Esophagus mucosa (tissue), 1 donor: Measurements from ENCODE around the gene COL26A1. TPM values are rescaled to one million over a fixed set of nuclear protein-coding genes. Genes with fewer than 3 reads are reported as not detected.
"Not testable (repeated sequence)": the region's sequence is repeated elsewhere in the genome, so short reads cannot be mapped to it uniquely, and the experiment has no call there.

Source experiments
- ATAC-seq: fragments of 200-7000 bp; cut with Tn5 transposase; one replicate; pipeline ENCODE4 v1.9.1; 2020
- total RNA-seq: library from RNA; stranded (reverse); gene quantifications from one replicate; pipeline ENCODE4 v1.2.4, GENCODE V29; 2023
- donor health status: DM: yes; HTN: yes; CAD: no.

Gene COL26A1
- total RNA-seq, 1 donor from 2014 or later = not detected

GRCh38 chr7:101453617-101454016, 90.9 kb downstream of the COL26A1 start:
- ATAC-seq = no peak

DNA sequence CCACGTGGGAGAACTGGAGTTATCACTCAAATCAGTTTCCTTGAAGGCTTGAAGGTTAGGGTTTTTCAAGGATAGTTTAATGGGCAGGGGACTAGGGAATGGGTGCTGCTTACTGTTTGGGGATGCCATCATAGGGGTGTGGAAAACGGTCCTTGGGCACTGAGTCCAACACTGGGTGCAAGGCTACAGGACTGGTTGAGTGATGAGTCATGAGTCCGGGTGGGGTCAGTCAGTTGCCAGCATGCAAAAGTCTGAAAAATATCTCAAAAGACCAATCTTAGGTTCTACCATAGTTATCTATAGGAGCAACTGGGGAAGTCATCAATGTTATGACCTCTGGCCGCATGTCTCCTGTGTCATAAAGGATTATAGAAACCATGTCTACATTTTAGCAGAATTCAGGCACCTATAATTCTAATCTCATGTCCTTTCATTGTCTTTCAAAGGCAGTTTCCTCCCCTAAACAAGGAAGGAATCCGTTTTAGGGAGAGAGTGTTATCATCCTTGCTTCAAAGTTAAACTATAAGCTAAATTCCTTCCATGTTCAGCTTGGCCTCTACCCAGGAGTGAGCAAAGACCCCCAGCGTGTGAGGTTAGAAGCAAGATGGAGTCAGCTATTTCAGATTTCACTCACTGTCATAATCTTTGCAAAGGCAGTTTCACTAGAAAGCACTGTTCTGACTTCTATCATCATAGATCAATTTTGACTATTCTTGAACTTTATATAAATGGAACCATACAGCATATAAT, 94.5 kb downstream of the COL26A1 start:
- no peak for ATAC-seq

DNA sequence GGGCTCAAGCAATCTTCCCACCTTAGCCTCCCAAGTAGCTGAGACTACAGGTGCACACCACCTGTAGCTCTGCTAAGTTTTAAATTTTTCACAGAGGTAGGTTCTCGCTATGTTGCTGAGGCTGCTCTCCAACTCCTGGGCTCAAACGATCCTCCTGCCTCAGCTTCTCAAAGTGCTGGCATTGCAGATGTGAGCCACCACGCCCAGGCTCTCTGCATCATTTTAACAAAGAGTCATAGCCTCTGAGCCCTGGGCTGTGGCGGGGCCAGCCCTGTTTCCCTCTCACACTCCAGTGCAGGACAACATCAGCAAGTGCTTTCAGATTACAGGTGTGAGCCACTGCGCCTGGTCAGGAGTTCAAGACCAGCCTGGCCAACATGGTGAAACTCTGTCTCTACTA, 102.5 kb downstream of the COL26A1 start:
- ATAC-seq = no peak

- ATAC-seq = no peak
Observed at GRCh38 chr7:101465576-101466196, 103.0 kb downstream of the COL26A1 start.

DNA sequence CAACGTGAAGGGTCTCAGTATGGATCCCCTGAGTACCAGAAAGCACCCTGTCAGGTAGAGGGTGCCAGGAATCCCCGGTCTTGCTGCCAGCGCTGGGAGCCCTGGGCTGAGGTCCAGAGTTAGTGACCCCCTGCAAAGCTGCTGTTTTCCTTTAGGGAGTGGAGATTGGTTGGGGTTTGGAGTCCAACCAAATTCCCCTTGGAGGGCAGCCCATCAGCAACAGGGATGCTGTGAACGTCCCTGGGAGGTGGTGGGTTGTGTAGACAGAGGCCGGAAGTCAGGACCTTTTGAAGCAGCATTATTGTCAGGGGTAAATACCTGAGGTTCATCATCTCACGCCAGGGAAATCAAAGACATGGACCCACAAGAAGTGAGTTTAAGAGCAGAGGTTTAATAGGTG, 104.2 kb downstream of the COL26A1 start:
- no peak for ATAC-seq

- ATAC-seq = no peak
Observed at GRCh38 chr7:101468546-101469275, 106.0 kb downstream of the COL26A1 start.

GRCh38 chr7:101470668-101471487, 108.2 kb downstream of the COL26A1 start:
- ATAC-seq = no peak

- ATAC-seq = no peak
Observed at GRCh38 chr7:101474178-101474577, 111.5 kb downstream of the COL26A1 start.

DNA sequence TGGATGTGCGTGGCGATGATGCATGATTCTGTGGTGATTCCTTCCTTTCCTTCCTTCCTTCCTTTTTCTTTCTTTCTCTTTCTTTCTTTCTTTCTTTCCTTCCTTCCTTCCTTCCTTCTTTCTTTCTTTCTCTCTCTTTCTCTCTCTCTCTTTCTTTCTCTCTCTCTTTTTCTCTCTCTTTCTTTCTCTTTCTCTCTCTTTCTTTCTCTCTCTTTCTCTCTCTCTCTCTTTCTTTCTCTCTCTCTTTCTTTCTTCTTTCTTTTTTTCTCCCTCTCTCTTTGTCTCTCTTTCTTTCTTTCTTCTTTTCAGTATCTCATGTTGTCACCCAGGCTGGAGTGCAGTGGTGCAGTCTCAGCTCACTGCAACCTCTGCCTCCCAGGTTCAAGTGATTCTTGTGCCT, 113.0 kb downstream of the COL26A1 start:
- ATAC-seq = not testable (repeated sequence)

DNA sequence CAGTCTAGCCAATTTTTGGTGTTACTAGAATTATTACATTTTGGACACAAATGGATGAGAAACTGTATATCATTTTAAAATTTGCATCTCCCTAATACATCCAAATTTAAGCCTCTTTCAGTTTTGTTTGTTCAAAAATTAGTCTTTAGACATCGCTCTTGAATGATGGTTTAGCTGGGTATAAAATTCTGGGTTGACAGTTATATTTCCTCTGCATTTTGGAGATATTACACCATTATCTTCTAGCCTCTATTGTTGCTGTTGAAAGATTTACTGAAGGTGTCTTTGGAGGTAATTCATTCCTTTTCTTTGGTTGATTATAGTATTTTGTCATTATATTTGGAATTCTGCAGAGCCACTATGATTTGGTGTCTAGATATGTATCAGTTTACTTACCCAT, 116.5 kb downstream of the COL26A1 start:
- ATAC-seq = no peak

GRCh38 chr7:101486056-101486432, 123.4 kb downstream of the COL26A1 start:
- not testable (repeated sequence) for ATAC-seq

GRCh38 chr7:101486433-101487104, 123.9 kb downstream of the COL26A1 start:
- no peak for ATAC-seq

GRCh38 chr7:101487105-101487458, 124.4 kb downstream of the COL26A1 start:
- no peak for ATAC-seq

GRCh38 chr7:101487753-101488152, 125.1 kb downstream of the COL26A1 start:
- ATAC-seq = no peak

DNA sequence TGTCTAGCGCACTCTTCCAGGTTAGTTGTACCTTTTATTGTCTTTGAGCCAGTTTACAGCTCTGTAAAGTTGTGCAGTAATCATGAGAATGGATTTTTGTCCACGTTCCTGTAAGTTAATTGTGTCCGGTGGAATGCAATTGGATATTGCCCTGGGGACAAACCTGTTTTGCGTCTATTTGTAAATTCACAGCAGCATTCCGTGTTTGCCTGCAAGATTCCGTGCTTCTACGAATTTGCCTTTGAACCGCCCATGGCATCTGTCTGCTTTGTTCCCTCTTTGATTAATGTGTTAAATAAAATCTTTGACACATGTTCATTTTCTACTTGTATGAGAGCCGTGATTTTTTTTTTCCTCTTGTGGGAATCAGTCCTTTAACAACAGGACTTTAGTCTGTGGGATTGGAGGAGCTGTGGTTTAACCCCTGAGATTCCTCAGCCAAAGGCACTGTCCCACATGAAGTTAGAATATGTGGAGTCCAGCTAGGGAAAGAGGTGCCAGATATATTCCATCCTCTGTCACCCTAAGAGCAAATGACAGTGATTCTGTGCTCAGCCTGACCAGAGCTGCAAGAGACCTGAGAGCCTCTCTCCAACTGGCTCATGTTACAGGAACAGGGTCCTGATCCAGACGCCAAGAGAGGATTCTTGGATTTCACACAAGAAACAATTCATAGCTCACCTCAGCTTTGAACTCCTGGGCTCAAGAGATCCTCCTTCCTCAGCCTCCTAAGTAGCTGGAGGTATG, 126.3 kb downstream of the COL26A1 start:
- no peak for ATAC-seq

- not testable (repeated sequence) for ATAC-seq
Observed at GRCh38 chr7:101490439-101490838, 127.8 kb downstream of the COL26A1 start.

DNA sequence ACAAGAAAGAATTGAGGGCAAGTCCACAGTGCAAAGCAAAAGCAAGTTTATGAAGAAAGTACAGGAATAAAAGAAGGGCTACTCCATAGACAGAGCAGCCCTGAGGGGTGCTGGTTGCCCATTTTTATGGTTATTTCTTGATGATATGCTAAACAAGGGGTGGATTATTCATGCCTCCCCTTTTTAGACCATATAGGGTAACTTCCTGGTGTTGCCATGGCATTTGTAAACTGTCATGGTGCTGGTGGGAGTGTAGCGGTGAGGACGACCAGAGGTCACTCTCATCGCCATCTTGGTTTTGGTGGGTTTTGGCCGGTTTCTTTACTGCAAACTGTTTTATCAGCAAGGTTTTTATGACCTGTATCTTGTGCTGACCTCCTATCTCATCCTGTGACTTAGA, 128.8 kb downstream of the COL26A1 start:
- ATAC-seq = not testable (repeated sequence)

DNA sequence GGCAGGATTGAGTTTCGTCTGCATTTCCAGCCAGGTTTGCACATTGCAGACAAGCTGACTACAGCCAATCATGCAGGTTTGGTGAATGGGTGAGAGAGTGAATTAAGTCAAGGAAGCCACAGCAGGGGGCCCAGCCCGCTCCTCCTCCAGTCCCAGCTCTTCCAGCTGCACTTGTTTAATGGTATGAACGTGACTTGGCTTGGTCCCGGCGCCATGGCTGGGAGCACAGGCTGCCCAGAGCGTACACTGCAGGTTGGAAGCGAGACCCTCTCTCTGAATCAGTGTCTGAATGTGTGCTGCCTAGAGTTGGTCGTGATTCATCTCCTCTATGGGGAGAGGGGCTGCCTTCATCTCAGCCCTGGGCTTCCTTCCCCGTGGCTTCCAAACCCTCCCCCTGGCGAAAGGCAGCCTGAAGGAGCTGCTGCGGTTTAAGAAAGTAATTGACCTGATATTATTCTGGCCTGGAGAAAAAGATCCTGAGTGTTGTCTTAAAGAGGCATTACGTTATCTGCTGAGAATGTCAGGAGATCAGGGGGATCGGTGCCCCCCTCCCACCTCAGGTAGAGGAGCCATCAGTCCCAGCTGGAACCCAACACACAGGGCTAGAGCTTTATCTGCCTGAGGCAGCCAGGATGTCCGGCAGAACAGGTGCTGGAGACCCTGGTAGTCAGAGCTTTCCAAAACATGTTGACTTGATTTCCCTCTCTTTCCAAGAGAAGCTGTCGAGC, 132.1 kb downstream of the COL26A1 start:
- ATAC-seq = no peak

GRCh38 chr7:101496017-101496416, 133.3 kb downstream of the COL26A1 start:
- no peak for ATAC-seq

- ATAC-seq = no peak
Observed at GRCh38 chr7:101501351-101501750, 138.7 kb downstream of the COL26A1 start.
